ENCODE measurements around the gene SERPINA5.

DNA sequence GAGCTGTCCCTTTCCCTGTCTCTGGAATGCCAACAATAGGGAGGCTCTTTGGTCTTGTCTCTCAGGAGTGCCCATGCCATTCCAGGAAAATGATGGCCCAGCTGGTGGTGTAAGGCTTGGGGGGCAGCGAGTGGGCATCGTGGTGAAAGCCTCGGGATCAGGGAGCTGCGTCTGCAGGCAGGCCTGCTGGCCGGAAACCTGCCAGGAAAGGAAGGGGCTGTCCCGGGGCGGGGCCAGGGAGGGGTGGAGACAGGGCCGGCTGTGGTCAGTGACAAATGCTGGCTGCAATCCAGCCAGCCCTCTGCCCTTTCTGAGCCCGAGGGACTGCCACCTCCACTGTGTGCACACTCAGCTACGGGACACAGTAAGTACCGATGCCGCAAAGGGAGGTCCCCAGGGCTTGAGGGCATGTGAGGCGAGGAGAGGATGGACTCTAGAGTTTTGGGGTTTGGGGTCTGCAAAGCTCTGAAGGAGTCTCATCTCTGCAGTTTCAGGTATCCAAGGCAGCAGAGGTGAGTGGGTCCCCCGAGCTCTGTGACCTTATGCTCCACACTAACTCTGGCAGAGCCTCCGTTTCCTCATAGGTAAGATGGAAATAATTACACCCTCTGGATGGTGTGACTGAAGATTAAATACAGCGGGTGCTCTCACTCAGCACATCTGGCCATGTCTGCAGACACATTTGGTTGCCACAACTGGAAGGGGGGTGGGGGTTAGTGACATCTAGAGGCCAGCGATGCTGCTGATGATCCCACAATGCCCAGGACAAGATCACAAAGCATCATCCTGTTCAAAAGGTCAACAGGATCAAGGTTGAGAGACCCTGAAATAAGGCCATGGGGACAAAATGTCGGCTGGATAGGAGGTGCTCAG, at the start of gene SERPINA5:
- TF ChIP-seq FOXK2 (IDR thresholded peaks at IDR 0.05): no peak
- no peak for TF ChIP-seq TARDBP (IDR thresholded peaks at IDR 0.05)
- no peak for TF ChIP-seq SP1 (IDR thresholded peaks at IDR 0.05)

All from HEK293T (cell line).